Measurements from ENCODE around the gene FXYD5.

Gene FXYD5

DNA sequence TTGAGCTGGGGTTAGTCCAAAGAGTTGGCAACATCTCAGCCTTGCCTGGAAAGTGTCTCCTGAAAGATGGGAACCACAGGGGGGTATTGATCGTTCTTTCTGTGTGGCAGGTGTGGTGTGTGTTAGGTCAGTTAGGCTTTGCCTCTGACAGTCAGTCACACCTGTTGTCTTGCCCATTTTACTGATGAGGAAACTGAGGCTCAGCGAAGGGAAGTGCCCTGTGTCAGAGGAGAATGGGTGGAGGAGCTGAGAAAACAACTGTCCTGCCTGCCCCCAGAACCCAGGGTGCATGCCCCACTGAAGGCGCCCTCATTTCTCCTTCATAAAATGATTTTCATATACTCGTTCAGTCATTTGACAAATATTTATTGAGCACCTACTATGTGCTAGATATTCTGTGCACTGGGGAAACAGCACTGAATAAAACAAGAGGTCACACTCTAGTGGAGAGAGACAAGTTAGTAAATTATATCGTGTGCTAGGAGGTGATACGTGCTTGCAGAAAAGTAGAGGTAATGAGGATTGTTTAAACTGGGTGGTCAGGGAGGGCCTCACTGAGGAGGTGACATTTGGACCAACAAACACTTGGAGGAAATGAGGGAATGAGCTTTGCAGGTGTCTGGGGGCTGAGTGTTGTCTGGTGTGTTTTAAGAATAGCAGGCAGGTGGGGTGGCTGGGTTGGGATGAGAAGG, 1.6 kb downstream of the FXYD5 start:
- DNase-seq (ENCODE audit: low read depth) = no peak

DNA sequence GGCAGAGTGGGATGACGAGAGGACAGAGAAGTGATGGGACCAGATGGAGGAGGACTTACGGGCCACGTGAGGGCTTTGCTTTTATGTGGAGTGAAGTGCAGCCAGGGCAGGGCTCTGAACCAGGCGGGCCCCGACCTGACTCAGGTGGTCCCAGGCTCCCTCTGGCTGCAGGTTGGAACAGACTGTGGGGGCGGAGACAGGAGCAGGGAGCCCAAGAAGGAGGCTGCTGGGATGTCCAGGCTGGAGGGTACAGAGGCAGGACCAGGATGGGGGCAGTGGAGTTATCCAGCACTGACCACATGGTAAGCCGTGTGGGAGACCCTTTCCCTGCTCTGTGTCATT, 2.1 kb downstream of the FXYD5 start:
- DNase-seq (ENCODE audit: low read depth) = no peak

GRCh38 chr19:35157431-35157830, 2.9 kb downstream of the FXYD5 start:
- no peak for DNase-seq (ENCODE audit: low read depth)

DNA sequence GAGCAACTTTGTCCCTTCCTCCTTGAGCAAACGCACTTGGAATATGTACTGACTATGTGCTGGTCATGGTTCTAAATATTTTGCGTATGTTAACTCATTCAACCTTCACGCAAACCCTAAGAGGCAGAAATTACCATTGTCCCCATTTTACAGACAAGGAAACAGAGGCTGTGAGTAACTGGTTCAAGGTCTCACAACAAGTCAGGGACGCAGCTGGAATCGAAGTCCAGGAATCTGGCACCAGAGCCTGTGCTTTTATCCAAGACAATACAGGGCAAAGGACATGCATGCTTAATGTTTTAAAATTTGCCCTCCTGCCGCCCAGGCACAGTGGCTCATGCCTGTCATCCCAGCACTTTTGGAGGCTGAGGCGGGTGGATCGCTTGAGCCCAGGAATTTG, 5.1 kb downstream of the FXYD5 start:
- DNase-seq (ENCODE audit: low read depth) = no peak

- DNase-seq (ENCODE audit: low read depth) = no peak
Observed at GRCh38 chr19:35160629-35161433, 6.3 kb downstream of the FXYD5 start.

DNA sequence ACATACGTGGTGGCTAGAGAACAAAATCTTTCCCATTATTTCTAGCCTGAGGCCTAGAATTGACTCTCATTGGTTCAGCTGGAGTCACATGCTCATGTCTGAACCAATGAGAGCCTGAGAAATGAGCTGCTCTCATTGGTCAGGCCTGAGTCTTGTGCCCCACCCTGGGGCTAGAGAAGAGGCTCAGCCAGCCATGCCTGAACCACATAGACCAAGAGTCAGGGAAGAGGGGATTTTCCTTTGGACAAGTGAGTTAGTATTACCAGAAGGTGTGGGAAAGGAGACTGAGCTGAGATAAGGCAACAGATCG, 6.9 kb downstream of the FXYD5 start:
- DNase-seq (ENCODE audit: low read depth) = no peak

GRCh38 chr19:35162471-35163326, 8.2 kb downstream of the FXYD5 start:
- peak; percentile 92 for DNase-seq (ENCODE audit: low read depth)

DNA sequence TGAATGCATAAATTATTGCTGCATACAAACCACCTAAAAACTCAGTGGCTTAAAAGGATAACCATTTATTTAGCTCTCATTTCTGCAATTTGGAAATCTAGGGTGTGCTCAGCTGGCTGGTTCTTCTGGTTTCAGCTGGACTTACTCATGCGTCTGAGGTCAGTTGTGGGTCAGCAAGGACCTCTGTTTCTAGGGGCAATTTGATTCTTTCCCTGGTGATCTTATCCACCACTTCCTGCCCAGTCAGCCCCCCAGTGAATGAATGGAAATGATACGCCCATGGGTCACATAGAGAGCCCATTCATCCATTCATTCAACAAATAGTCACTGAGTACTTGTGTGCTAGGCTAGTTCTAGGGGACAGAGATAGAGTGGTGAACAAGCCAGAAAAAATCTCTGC, 9.9 kb downstream of the FXYD5 start:
- DNase-seq (ENCODE audit: low read depth) = peak; percentile 91

DNA sequence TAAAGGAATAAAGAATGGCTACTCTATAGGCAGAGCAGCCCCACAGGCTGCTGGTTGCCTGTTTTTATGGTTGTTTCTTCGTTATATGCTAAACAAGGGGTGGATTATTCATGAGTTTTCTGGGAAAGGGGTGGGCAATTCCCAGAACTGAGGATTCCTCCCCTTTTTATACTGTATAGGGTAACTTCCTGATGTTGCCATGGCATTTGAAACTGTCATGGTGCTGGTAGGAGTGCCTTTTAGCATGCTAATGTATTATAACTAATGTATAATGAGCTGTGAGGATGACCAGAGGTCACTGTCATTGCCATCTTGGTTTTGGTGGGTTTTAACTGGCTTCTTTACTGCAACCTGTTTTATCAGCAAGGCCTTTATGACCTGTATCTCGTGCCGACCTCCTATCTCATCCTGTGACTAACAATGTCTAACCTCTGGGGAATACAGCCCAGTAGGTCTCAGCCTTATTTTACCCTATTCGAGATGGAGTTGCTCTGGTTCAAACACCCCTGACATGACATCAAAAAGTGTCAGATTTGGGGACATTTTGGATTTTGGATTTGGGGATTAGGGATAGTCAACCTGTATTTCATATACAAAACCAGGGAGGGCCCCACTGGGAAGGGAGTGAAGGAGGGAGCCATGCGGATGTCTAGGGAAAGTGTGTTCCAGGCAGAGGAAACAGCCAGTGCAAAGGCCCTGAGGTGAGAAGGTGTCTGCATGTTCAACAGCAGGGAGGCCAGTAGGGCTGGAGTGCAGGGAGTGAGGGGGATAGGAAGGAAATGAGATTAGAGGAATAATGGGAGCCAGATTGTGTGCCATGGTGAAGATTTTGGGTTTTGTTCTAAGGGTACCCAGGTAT, 10.9 kb downstream of the FXYD5 start:
- DNase-seq (ENCODE audit: low read depth) = no peak

DNA sequence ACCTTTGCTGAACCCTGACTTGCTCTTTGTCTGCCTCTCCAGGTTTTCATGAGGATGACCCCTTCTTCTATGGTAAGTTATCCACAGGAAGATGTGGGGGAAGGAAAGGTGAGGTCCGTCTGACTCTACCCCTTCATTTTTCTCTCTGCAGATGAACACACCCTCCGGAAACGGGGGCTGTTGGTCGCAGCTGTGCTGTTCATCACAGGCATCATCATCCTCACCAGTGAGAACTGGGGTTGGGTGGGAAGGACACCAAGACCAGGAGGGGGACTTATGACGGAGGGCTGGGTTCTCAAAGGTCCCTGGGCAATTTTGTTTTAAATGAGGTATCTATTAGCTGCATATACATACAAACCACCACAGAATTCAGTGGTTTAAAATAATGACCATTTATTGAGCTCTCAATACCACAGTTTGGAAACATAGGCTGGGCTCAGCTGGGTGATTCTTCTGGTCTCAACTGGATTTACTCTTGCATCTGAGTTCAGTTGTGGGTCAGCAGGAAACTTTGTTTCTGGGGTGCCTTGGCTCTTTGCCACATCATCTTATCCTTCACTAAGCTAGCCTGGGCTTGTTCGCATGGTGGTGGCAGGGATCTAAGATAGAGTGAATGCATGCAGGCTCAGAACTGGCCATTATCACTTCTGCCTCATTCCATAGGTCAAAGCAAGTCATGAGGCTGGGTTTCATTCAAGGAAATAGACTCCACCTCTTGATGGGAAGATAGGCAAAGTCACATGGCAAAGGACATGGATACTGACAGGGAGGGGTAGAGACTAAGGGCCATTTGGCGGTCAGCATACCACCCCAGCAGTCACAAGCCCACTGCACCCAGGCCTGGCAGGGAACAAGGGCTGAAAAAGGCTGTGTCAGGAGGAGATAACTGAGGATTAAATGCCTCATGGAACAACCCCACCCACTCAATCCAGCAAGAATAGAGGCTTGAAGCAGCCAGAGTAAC, 11.8 kb downstream of the FXYD5 start:
- no peak for DNase-seq (ENCODE audit: low read depth)

GRCh38 chr19:35167251-35168119, 12.9 kb downstream of the FXYD5 start:
- no peak for DNase-seq (ENCODE audit: low read depth)

GRCh38 chr19:35168196-35168595, 13.7 kb downstream of the FXYD5 start:
- peak; percentile 81 for DNase-seq (ENCODE audit: low read depth)

DNA sequence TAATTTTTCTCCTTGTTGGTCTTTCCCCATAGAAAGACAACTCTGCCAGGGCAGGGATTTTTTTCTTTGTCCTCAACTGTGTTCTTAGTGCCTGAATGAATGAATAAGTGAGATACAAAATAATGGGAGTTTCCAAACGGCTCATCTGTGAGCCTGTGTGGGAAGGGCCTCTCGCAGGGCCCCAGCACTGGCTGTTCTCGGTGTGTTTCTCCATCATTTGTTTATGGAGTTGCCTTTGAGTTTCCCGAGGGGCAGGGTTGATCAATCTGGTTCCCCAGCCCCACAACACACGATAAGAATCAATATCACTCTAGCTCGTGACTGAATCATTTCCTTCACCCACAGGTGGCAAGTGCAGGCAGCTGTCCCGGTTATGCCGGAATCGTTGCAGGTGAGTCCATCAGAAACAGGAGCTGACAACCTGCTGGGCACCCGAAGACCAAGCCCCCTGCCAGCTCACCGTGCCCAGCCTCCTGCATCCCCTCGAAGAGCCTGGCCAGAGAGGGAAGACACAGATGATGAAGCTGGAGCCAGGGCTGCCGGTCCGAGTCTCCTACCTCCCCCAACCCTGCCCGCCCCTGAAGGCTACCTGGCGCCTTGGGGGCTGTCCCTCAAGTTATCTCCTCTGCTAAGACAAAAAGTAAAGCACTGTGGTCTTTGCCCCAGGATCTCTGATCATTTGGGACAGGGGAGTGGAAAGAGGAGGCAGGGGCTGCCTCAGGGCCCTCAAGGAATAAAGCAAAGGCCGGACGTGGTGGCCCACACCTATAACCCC, 14.9 kb downstream of the FXYD5 start:
- DNase-seq (ENCODE audit: low read depth) = no peak

- DNase-seq (ENCODE audit: low read depth) = no peak
Observed at GRCh38 chr19:35170359-35171061, 16.0 kb downstream of the FXYD5 start.

DNA sequence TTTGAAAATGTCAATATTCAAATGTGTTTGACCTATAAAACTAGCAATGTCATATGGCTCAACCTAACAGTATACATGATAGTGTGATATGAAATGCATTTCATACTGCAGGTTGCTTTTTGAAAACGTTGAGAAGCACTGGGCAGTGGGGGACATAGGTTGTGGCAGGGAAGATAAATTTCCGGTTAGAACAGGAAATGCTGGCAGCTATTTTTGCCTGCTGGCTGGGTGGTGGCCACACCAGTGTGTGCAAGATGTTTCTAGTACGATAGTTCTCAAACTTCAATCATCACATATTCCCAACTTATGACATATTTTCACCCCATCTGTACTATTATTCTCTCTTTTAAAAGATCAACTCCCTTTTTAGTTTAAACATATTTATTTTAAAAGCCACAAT, 17.2 kb downstream of the FXYD5 start:
- no peak for DNase-seq (ENCODE audit: low read depth)

DNA sequence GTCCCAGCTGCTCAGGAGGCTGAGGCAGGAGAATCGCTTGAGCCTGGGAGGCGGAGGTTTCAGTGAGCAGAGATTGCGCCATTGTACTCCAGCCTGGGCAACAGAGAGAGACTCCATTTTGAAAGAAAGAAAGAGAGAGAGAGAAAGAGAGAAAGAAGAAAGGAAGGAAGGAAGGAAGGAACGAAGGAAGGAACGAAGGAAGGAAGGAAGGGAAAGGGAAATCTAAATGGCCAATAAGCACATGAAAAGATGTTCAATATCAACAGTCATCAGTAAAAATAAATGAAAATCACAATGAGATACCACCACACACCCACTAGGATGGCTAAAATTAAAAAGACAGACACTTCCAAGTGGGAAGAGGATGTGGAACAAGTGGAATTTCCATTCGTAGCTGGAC, 19.7 kb downstream of the FXYD5 start:
- no peak for DNase-seq (ENCODE audit: low read depth)

DNA sequence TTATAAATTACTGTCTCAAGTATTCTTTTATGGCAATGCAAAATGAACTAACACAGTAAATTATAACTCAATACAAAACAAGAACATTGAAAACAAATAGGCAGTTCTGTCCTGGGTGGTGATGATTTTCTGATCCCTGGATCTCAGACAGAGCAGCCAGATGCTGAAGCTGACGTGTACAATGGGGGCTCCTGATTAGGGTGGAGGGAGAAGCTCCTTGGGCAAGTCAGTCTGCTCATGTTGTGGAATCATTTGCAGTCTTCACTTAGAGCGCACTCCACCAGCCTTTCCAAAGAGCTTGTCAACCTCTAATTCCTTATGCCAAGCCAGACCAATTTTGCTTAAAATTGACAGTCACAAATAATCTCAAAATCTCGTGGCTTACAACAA, 21.6 kb downstream of the FXYD5 start:
- DNase-seq (ENCODE audit: low read depth) = no peak
